SK-N-SH treated with all-trans-retinoic acid at 6 μM for 48 hours (cell line): ENCODE data around the gene OPHN1.

Source experiments
- TF ChIP-seq, protein P1 (sequence below): fragments of 250-450 bp; sonication (Bioruptor Pico); IDR thresholded peaks from 2 replicates; pipeline ENCODE4 v1.5.1; 2021; ENCODE audit warnings: mild to moderate bottlenecking, moderate library complexity
- TF ChIP-seq, protein P2 (sequence below): fragments of 250-450 bp; sonication (Bioruptor Pico); IDR thresholded peaks from 2 replicates; pipeline ENCODE4 v1.5.0; 2020; ENCODE audit warnings: mild to moderate bottlenecking, moderate library complexity

DNA sequence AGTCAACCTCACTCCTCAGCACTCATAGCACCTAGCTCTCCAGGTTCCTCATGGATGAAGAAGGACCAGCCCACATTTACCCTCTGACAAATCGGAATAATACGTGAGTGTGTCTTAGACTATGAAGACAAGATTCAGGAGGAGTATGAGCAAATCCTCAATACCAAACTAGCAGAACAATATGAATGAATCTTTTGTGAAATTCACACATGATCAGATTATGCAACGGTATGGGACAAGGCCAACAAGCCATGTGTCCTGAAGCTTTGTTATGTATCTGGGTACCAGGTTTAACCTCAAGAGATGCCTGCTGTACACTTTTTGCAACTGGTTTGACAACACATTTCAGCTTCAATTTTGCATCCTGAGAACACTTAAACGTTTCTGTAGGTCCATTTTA, 300.1 kb downstream of the OPHN1 start:
- TF ChIP-seq, protein P1, sequence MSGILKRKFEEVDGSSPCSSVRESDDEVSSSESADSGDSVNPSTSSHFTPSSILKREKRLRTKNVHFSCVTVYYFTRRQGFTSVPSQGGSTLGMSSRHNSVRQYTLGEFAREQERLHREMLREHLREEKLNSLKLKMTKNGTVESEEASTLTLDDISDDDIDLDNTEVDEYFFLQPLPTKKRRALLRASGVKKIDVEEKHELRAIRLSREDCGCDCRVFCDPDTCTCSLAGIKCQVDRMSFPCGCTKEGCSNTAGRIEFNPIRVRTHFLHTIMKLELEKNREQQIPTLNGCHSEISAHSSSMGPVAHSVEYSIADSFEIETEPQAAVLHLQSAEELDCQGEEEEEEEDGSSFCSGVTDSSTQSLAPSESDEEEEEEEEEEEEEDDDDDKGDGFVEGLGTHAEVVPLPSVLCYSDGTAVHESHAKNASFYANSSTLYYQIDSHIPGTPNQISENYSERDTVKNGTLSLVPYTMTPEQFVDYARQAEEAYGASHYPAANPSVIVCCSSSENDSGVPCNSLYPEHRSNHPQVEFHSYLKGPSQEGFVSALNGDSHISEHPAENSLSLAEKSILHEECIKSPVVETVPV (CRISPR knock-in tag) = no peak
- TF ChIP-seq, protein P2, sequence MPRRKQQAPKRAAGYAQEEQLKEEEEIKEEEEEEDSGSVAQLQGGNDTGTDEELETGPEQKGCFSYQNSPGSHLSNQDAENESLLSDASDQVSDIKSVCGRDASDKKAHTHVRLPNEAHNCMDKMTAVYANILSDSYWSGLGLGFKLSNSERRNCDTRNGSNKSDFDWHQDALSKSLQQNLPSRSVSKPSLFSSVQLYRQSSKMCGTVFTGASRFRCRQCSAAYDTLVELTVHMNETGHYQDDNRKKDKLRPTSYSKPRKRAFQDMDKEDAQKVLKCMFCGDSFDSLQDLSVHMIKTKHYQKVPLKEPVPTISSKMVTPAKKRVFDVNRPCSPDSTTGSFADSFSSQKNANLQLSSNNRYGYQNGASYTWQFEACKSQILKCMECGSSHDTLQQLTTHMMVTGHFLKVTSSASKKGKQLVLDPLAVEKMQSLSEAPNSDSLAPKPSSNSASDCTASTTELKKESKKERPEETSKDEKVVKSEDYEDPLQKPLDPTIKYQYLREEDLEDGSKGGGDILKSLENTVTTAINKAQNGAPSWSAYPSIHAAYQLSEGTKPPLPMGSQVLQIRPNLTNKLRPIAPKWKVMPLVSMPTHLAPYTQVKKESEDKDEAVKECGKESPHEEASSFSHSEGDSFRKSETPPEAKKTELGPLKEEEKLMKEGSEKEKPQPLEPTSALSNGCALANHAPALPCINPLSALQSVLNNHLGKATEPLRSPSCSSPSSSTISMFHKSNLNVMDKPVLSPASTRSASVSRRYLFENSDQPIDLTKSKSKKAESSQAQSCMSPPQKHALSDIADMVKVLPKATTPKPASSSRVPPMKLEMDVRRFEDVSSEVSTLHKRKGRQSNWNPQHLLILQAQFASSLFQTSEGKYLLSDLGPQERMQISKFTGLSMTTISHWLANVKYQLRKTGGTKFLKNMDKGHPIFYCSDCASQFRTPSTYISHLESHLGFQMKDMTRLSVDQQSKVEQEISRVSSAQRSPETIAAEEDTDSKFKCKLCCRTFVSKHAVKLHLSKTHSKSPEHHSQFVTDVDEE (CRISPR knock-in tag) = no peak
